Muscle layer of colon (tissue), 2 donors: ENCODE results near the gene MBNL1.

Source experiments
- H3K27ac ChIP-seq: one replicate; pipeline ENCODE4 v1.7.0; 2013; ENCODE audit warnings: low read depth, mild to moderate bottlenecking, low read length, moderate library complexity
- H3K27me3 ChIP-seq, 2 donors: one replicate each; pipeline ENCODE4 v1.7.0; 2013; ENCODE audit warnings: low read length in 2 of 2, mild to moderate bottlenecking in 2 of 2; ENCODE audit not compliant: insufficient read depth in 2 of 2, control insufficient read depth in 1 of 2
- H3K36me3 ChIP-seq: one replicate; pipeline ENCODE4 v1.7.0; 2013; ENCODE audit warnings: mild to moderate bottlenecking, low read length; ENCODE audit not compliant: insufficient read depth
- H3K4me1 ChIP-seq: one replicate; pipeline ENCODE4 v1.7.0; 2013; ENCODE audit warnings: mild to moderate bottlenecking, low read length; ENCODE audit not compliant: insufficient read depth
- H3K4me3 ChIP-seq, 2 donors: one replicate each; pipeline ENCODE4 v1.7.0; 2013; ENCODE audit warnings: low read length in 2 of 2, low read depth in 1 of 2, mild to moderate bottlenecking in 1 of 2, moderate library complexity in 1 of 2
- H3K9ac ChIP-seq: one replicate; pipeline ENCODE4 v1.7.0; 2013; ENCODE audit warnings: low read length
- H3K9me3 ChIP-seq: one replicate; pipeline ENCODE4 v1.7.0; 2013; ENCODE audit warnings: mild to moderate bottlenecking, low read length
- donor health status: abdominal sarcoma.
- donor health status: Adenocarcinoma of cecum.

MBNL1 gene

DNA sequence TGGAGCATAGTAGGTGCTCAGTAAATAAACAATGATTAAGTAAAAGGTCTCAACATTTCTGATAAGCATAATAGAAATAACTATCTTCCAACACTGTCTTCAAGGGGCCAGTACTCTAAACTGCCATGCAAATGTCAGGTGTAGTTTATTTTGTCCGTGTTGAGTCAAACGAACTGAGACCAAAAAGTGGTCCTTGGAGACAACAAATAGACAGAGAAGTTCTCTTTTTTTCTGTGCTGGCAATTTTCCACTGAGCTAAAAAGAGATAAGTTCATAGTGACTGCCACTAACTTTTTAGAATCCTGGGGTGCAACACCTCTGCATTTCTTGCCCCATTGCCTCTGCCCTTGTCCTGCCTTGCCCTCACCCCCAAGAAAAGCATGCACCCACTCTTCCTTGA, 14.7 kb upstream of the MBNL1 start:
- Histone ChIP-seq H3K4me3 (no peak overlapping the region), H3K27me3 (no peaks in the 10 kb centered on the region), H3K27ac (no peak overlapping the region), H3K9ac (no peak overlapping the region), H3K4me1 (peaks cover 18% of the 10 kb centered on the region), H3K9me3 (no peaks in the 10 kb centered on the region), H3K36me3 (no peaks in the 10 kb centered on the region)

DNA sequence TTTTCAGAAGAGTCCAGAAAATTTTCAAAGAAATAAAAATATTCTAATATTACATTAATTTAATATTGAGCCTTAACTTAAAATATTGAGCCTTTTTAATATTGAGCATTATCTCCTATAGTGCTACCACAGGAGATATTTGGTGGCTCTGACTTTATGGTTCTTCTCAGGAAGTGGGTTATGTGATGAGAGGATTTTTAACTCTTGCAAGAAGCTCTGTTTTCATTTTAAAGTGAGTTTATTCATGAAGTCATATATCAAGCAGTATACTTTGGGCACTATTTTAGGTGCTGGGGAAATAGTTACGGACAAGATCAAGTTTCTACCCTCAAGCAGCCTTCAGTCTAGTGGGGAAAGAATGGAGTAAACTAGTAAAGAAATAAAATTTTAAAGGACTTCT, 13.4 kb upstream of the MBNL1 start:
- Histone ChIP-seq H3K27ac (no peak overlapping the region), H3K9me3 (no peaks in the 10 kb centered on the region), H3K27me3 (no peaks in the 10 kb centered on the region), H3K4me3 (no peak overlapping the region), H3K9ac (no peak overlapping the region), H3K4me1 (peaks cover 19% of the 10 kb centered on the region), H3K36me3 (no peaks in the 10 kb centered on the region)

DNA sequence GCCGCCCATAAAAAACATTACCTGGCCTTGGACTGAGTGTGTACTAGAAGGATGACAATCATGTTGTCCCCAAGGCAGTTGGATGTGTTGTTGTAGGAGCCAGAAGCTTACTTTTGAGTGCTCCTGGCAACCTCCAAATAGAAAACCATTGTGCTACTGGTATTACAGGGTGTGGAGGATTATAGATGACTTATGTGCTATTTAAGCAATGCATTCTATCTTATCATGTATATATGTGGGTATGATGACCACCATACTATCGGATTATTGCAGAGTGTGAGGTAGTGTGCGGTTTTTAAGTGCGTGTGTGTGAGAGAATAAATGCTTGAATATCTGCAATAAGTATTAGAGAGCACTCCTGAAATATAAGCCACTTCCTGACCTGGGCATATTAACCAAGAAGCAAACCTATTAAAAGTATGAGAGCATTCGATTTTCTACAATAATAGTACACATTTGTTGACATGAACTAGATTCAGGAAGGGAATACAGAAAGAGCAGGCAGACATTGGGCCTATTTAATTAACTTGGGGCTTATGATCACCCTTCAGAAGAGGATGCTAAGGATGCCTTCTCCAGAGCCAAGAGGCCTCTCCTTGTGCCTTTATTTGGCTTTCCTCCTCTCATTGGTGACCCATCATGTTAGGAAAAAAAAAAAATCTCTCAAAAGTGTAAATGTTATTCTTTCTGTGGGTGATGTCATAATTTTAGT, 11.7 kb upstream of the MBNL1 start:
- Histone ChIP-seq H3K4me3 (no peak overlapping the region), H3K9me3 (no peaks in the 10 kb centered on the region), H3K4me1 (peaks cover 19% of the 10 kb centered on the region), H3K36me3 (no peaks in the 10 kb centered on the region), H3K9ac (no peak overlapping the region), H3K27ac (no peak overlapping the region), H3K27me3 (no peaks in the 10 kb centered on the region)

DNA sequence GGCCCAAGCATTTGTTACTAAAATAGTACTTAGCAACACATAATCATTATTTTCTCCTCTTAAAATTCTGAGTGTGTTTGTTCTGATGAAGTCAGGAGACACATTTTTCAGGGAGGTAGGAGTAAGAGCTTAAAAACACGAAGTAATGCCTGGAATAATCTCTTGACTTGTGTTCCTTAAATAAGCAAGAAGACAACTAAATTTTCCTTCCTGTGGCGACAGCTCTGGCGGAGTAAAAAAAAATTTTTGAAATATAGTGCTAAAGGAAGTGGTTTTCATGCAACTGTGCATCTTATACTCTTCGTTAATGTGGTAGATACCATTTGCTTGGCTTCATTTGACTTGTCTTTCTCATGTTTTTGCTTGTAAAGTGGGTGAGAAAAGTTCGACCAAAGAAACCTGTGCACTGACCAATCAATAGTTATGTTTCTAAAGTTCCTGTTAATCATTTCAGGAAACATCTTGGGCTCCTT, 11.1 kb upstream of the MBNL1 start:
- Histone ChIP-seq H3K27me3 (no peaks in the 10 kb centered on the region), H3K4me3 (no peak overlapping the region), H3K9me3 (no peaks in the 10 kb centered on the region), H3K4me1 (peaks cover 19% of the 10 kb centered on the region), H3K36me3 (no peaks in the 10 kb centered on the region), H3K27ac (peak overlapping the region; percentile 36), H3K9ac (no peak overlapping the region)

DNA sequence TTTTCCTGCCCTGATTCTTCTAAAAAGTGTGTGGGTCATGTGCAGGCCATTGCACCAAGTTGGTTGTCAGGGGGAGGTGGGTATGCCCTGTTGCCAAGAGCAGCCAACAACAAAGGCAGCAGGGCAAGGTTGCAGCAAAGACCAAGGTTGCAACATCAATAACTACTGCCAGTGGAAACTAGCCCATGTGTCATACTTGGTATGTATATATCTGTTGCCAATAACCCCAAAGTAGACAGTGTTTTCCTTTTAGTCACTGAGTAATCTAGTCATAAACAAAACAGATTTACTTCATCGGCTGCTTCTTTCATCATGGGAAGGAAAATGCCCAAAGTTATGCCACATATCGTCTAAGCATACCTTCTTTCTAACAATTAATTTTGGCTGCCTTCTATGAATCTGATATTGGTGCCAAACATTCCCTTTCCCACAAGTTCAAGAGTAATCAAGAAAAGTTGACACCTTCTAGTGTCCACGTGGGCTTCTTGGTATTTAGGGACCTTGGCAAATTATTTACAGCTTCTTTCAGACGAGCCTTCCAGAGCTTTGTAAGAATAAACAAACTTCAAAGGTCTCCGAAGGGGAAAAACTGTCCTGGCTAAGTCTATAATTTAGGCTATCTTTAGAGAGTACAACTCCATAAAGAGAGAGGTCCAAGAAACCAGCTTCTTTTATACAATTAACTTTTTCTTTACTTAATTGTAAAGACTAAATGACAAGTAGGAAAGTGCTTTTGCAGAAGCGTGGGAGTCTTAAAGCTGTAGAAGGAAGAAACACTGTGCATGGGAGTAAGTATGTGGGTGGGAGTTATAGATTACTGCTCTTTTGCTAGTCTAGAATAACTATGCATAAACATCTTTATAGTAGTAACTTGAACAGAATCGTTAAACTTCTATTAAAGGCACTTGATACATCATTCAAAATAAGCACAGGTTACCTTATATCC, 10.0 kb upstream of the MBNL1 start:
- H3K4me3 ChIP-seq, result peak overlapping the region in 1 of 2 donors; percentile 26
- H3K9ac ChIP-seq, result no peak overlapping the region
- no peaks in the 10 kb centered on the region for H3K36me3 ChIP-seq
- H3K27ac ChIP-seq, result peak overlapping the region; percentile 78
- H3K9me3 ChIP-seq, result no peaks in the 10 kb centered on the region
- H3K27me3 ChIP-seq, result no peaks in the 10 kb centered on the region
- H3K4me1 ChIP-seq, result peaks cover 21% of the 10 kb centered on the region

DNA sequence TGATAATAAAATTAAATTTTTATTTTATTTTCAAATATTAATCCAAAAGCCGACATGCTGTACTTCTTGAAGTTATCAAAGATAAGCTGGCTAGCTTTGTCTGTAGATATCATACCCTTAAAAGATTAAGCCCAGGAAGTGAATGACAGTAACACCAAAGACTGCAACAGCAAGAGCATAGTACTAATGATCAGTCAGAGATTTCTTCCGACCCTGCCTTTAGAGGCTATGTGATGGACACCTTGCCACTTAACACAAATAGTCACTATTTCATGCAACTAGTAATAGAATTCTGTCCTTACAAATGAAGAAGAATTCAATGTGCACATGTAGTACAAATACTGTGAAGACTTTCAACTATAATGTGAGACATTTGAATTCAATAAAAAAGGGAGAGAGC, 9.3 kb upstream of the MBNL1 start:
- H3K4me3 ChIP-seq, result no peak overlapping the region
- H3K4me1 ChIP-seq, result peaks cover 29% of the 10 kb centered on the region
- H3K27ac ChIP-seq, result peak overlapping the region; percentile 35
- H3K9ac ChIP-seq, result no peak overlapping the region
- no peaks in the 10 kb centered on the region for H3K36me3 ChIP-seq
- H3K9me3 ChIP-seq, result no peaks in the 10 kb centered on the region
- no peaks in the 10 kb centered on the region for H3K27me3 ChIP-seq

DNA sequence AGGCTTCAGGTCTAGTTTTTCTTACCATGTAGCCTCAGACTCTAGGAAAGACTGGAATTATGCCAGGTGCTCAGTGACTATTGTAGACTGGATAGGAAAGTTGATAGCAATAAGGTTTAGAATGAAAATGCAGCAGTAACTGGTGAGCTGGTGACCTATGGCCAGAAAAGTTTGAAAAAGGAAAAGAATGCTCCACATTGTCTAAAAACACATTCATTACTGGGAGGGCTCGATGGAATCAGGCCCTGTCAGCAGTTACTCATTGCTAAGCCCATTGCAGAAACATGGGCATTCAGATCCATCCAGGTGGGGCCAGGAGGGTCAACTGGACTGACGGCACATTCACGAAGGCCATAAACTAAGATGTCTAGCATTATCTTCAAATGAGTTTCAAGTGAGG, 8.7 kb upstream of the MBNL1 start:
- Histone ChIP-seq H3K27ac (peak overlapping the region; percentile 35), H3K9ac (no peak overlapping the region), H3K4me1 (peaks cover 30% of the 10 kb centered on the region)

DNA sequence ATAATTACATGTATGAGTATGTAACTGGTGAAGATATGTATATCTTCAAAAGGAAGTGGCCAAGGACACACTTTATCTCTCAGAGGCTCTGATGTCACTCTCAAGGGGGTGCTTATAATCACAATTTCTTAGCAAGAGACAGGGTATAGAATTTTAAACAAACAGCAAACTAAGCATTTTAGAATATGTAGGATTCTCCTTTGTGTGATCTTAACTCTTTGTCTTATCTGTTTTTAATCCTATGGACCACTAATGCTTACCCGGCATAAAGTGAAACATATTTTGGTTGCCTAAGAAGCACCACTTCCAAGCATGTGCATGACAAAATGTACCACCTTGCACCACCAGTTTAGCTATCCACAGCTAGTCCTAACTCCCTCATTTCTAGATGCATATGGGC, 8.2 kb upstream of the MBNL1 start:
- Histone ChIP-seq H3K27ac (no peak overlapping the region), H3K4me1 (peaks cover 33% of the 10 kb centered on the region), H3K4me3 (no peak overlapping the region), H3K27me3 (no peaks in the 10 kb centered on the region), H3K9me3 (no peaks in the 10 kb centered on the region), H3K36me3 (no peaks in the 10 kb centered on the region), H3K9ac (no peak overlapping the region)

More for the DNA sequence above, 8.7 kb upstream of the MBNL1 start:
- H3K4me3 ChIP-seq, result no peak overlapping the region
- no peaks in the 10 kb centered on the region for H3K27me3 ChIP-seq
- H3K9me3 ChIP-seq, result no peaks in the 10 kb centered on the region
- no peaks in the 10 kb centered on the region for H3K36me3 ChIP-seq

DNA sequence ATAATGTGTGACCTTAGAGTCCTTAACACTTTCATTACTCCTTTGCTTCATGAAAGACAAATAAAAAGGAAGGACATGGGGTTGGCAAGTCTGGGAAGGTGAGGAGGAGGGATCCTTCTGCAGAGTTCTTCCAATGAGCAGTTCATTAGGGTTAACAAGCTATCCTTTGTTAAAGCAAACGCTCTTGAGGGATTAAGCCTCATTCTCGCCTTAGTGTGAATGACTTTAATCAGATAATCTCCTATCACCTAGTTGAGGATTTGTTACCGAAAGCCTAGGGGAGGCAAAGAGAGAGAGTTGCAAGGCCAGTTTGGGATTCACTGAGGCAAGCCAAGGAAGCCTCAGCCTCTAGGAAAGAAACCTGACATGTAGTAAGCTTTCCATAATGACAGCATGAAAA, 7.4 kb upstream of the MBNL1 start:
- no peaks in the 10 kb centered on the region for H3K27me3 ChIP-seq
- peaks cover 36% of the 10 kb centered on the region for H3K4me1 ChIP-seq

DNA sequence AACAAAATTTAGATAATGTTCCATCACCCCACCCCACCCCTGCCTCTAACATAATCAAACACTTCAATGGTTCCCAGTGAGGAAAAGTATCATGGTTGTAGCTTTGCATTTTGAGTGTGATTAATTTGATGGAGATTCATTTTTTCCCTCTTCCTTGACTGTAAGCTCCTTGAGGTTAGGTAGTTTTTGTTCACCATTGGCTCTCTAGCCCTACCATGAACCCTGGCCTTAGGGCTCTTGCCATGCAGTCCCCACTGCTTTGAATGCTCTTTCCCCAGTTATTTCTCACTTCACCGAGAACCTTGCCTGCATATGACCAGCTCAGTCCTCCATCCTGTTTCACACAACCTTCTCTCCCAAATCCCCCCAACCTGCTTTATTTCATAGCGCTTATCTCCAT, 5.0 kb upstream of the MBNL1 start:
- no peaks in the 10 kb centered on the region for H3K9me3 ChIP-seq
- H3K36me3 ChIP-seq, result no peaks in the 10 kb centered on the region
- no peak overlapping the region for H3K9ac ChIP-seq
- H3K4me3 ChIP-seq, result no peak overlapping the region
- H3K4me1 ChIP-seq, result peaks cover 37% of the 10 kb centered on the region
- peak overlapping the region; percentile 29 for H3K27ac ChIP-seq
- no peaks in the 10 kb centered on the region for H3K27me3 ChIP-seq

More for the DNA sequence above, 7.4 kb upstream of the MBNL1 start:
- H3K36me3 ChIP-seq, result no peaks in the 10 kb centered on the region
- no peak overlapping the region for H3K9ac ChIP-seq
- no peaks in the 10 kb centered on the region for H3K9me3 ChIP-seq
- H3K27ac ChIP-seq, result no peak overlapping the region
- no peak overlapping the region for H3K4me3 ChIP-seq

DNA sequence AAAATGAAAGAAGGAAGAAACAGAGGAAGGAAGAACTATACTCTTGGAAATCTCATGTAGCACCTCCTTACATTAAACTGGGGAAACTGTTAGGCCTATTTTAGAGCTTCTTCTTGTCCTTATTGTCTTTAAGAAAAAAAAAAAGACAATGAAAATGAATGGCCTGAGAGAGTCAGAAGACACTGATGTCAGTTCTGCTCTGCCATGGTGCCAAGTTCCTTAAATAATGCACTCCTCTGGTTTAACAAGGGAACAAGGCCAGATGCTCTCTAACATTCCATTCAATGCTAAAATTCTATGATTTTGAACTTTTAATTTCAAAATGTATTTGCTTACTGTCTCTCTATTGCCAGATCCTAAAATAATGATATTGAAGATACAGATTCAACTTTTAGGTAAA, 4.4 kb upstream of the MBNL1 start:
- no peak overlapping the region for H3K4me3 ChIP-seq
- no peak overlapping the region for H3K9ac ChIP-seq
- no peaks in the 10 kb centered on the region for H3K27me3 ChIP-seq
- no peaks in the 10 kb centered on the region for H3K36me3 ChIP-seq
- H3K27ac ChIP-seq, result peak overlapping the region; percentile 29
- no peaks in the 10 kb centered on the region for H3K9me3 ChIP-seq
- peaks cover 32% of the 10 kb centered on the region for H3K4me1 ChIP-seq
